GM18867 (cell line): ENCODE results near the gene MYRIP.
"Not testable (repeated sequence)": the region's sequence is repeated elsewhere in the genome, so short reads cannot be mapped to it uniquely, and the experiment has no call there.

ENCODE experiments used
- ATAC-seq: cut with Tn5 transposase; IDR thresholded peaks from one replicate; pipeline ENCODE4 v1.9.1; 2021; ENCODE audit warnings: mild to moderate bottlenecking, moderate library complexity; ENCODE audit not compliant: unreplicated experiment

The MYRIP gene

DNA sequence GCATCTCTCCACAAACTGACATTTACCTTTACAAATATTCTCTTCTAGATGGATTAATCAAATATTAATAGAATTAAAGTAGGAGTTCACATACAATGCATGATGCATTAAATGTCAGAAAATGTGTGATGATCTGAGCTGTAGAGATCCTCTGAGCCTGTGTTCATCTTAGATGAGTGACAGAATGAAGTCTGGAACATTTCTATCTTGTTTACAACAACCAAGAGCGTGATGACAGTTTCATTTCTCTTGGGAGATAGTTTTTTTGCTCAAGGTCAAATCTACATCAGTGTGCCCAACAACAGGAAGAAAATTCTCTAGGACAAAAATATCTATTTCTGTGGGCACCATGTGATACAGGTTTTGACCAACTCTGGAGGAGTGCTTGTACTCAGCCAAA lies 211.9 kb downstream of the MYRIP start:
- ATAC-seq: no peak

- ATAC-seq: no peak
Observed at GRCh38 chr3:40022297-40022827, 213.0 kb downstream of the MYRIP start.

DNA sequence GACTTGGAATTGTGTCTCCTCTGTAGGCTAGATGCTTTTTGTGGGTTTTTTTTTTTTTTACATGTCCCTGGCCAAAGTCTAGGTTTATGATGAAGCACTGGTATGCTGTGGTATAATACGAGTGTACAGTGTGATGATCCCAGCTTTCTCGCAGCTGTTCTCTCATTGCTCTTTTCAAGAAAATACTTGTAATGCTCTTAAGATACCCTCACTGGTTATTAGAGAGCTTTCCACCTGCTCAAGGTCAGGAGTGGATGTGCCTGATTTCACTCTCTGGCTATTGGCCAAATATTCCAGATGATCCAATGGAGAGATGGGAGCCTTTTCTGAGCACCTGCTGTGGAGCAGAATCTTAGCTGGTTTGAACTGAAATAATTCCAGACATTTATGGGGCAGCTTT lies 215.1 kb downstream of the MYRIP start:
- no peak for ATAC-seq

GRCh38 chr3:40025892-40026291 lies 216.5 kb downstream of the MYRIP start:
- ATAC-seq: not testable (repeated sequence)

DNA sequence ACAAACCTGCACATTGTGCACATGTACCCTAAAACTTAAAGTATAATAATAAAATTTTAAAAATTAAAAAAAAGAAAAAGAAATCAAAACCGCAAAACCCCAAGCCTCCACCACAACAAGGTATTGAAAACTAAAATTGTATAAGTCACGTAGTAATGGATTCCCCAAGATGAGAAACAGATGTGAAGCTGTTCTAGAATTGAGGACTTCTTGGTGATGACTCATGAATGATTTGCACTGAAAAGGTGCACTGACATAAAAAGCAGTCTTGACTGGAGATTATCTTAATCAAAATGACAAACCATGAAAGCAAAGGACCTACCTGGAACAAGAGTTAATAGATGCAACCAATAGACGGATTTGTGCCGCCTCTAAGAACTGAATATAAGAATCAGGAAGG lies 225.8 kb downstream of the MYRIP start:
- no peak for ATAC-seq

DNA sequence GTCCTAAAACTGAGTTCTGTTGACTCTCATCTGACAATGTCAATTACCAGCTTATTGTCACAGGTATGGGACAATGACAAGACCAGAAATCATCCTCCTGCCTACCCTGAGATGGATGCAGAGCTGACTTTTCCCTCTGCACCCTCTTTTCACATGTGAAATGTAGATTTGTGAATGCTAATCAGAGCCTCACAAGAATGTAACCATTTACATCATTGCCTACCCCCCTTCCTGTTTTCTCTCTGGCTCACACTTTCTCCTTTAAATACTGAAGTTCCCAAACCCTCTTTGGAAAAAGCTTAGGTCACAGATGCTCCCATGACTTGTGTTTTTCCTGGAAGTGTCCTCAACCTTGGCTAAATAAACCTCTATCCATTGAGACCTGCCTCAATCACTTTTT lies 228.2 kb downstream of the MYRIP start:
- ATAC-seq: no peak

DNA sequence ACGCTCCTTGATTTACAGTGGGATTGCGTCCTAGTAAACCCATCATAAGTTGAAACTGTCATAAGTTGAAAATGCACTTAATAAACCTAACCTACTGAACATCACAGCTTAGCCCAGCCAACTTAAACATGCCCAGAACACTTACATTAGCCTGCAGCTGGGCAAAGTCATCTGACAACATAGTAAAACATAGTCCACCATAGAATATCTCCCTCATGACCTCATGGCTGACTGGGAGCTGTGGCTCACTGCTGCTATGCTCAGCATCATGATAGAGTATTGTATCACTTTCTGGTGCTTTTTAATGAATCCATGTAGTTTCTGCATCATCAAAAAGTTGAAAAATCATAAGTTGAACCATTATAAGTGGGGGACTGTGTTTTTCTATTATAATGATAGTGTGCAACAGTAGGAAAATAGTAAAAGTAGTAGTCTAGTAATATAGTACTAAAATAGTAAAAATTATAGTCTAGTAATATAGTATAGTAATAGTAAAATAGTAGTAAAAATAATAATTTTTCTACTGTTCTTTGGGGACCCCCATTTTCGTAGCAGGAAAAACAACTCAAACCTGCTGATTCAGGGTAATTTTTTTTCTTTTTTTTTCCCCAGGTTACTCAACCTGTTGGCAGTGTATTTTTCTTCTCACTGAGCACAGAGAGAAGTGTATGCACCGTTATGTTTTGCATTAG lies 233.5 kb downstream of the MYRIP start:
- ATAC-seq: no peak

- no peak for ATAC-seq
Observed at GRCh38 chr3:40043444-40043755, 234.0 kb downstream of the MYRIP start.

DNA sequence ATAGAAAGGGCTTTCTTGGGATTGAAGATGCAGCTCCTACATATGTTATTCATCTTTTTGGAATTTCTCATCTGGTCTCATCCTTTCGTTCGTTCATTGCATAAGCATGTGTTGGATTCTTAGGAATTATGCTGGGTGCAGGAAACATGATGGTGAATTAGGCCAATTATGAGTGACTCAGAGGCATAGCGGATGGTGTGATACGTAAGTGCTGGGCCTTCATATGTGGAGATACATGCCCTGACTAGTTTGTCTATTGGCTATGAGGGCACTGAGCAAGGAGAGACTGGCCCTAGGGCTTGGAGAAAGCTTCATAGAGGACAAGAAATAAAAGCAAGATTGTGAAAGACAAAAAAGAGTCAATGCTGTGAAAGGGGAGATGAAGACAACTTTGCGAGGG lies 235.1 kb downstream of the MYRIP start:
- no peak for ATAC-seq

DNA sequence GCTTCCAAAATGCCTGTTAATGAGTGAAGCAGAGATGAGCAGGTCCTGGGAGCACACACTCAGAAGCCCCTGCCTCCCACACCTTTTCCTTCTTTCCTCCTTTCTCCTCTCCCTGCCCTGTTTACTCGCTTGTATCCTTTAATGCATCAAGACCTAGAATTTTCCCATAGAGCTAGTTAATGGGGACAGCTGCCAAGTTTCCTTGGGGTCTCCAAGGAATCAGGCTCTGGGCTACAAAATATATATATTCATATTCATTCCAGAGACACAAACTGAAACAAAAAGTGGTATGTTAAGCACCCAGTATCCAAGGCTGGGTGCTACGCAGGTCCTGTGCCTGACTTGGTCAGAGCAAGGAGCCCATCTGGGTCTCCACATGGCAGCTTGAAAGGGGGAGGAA lies 235.6 kb downstream of the MYRIP start:
- no peak for ATAC-seq

DNA sequence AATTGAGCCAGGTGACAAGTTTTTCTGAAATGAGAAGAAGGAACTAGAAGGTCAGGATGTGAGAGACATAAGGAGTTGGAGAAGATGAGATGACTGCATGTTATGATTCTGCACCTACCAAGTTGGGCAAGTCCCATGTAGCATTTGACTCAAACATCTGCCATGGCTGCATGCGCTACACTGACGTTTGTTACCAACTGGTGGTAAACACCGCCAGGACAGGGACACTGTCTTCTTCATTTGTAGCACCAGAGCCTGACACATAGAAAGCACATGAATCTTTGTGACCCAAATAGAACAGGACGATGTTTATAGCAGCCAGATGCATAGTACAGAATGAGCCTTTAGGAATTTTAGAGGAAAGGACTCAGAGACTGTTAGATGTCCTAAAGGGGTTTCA lies 236.7 kb downstream of the MYRIP start:
- no peak for ATAC-seq

GRCh38 chr3:40047406-40047805 lies 238.0 kb downstream of the MYRIP start:
- ATAC-seq: no peak

GRCh38 chr3:40053663-40054062 lies 244.3 kb downstream of the MYRIP start:
- ATAC-seq: no peak

- no peak for ATAC-seq
Observed at GRCh38 chr3:40054568-40055222, 245.3 kb downstream of the MYRIP start.

DNA sequence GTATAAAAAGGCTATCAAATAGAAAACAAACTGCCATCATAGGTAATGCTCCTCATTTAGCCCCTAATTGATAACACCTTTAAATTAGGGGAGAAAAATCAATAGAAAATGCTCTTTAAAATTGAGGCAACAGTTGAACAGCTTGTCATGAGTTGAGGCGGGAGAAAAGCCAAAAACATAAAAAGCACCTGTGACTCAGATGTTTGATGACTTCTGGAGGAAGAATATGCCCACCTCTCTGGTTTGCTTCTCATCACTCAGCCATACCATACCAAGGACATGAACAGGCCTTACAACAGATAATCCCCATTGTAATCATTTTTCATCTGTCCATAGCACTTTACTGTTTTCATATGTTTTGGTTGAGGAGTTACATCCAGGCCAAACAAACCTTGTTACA lies 246.0 kb downstream of the MYRIP start:
- ATAC-seq: no peak

- no peak for ATAC-seq
Observed at GRCh38 chr3:40055956-40056355, 246.5 kb downstream of the MYRIP start.

- ATAC-seq: no peak
Observed at GRCh38 chr3:40057077-40057476, 247.7 kb downstream of the MYRIP start.

DNA sequence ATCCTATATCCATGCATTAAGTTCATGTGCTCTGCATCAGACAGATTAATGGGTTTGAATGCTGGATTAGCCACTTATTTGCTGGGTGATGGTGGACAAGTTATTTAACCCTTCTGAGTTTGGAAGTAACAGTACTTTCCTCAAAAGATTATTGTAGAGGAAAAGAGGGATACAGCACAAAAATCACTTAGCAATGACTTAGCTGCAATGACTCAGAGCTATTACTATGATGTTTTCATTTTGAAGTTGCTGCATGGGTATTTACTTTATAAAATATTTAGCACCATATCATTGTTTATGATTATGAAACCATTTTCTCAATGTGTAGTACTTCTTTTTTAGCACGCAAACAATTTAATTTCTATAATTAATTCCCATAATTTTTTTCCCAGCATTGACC lies 248.4 kb downstream of the MYRIP start:
- ATAC-seq: no peak

DNA sequence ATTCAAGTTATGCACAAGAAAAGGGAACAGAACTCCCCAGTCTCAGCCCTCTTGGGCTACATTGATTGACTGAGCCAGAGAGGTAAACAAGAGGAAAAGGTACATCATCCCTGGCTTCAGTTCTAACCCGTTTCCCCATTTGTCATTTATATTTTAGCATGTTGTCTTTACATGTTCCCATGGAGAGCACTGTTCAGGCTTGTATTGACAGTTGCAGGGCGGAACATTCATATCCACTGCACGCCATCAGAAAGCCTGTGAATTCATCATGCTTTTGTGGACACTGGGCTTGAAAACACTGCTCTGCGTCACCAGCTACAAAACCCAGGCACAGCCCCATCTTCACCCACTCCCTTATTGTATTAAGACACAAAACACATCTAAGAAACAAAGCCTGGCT lies 259.2 kb downstream of the MYRIP start:
- ATAC-seq: no peak

DNA sequence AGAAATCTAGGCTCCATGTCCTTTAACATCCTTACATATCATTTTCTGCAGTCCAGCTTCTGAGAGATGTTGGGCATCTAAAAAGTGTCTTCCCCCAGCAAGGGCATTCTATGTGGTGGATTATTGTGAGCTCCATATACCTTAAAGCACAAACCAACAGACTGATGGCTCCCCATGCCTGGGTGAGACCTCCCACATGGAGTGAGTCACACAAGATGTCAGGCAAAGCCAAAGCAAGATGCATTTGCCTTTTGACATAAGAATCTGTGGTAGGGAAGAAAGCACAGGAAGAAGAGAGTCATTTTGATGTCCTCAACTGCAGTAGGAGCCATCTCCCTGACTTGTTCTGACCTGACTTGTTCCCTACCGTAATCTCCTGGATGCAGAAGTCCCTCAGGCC lies 261.4 kb downstream of the MYRIP start:
- ATAC-seq: no peak

DNA sequence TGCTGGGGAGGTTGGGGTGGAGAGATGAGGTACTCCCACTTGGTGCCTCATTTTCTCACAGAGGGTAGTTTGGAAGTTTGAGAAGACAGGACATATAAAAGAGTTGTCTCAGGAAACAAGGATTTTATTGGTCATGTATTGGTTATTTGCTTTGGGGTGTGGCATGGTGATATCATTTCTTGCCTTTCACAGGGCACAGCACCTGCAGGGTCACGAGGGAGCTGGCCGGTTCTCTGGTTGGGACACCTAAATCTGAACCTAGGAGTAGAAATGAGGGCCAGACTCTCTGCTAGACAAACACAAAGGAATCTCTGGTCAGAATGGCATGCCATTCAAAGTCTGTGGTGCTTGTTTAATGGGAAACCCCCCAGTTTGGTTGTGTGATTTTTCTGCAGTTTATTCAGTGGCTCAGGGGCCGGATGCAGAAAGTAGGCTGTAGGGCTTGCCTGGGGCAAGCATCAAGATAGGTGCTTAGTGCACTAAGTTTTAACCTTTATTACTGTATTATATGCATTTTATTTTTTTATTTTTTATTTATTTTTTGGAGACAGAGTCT lies 262.4 kb downstream of the MYRIP start:
- ATAC-seq: no peak

- ATAC-seq: peak; percentile 44
Observed at GRCh38 chr3:40073310-40074007, 264.1 kb downstream of the MYRIP start.
